ENCODE data around the gene GABBR2.
"Not testable (repeated sequence)": the region's sequence is repeated elsewhere in the genome, so short reads cannot be mapped to it uniquely, and the experiment has no call there.

The GABBR2 gene

GRCh38 chr9:98501819-98502218 lies 206.9 kb downstream of the GABBR2 start:
- no peaks in the 10 kb centered on the region for H3K9me3 ChIP-seq (ENCODE audit: control insufficient read depth, low read length)
- TF ChIP-seq, protein P1, sequence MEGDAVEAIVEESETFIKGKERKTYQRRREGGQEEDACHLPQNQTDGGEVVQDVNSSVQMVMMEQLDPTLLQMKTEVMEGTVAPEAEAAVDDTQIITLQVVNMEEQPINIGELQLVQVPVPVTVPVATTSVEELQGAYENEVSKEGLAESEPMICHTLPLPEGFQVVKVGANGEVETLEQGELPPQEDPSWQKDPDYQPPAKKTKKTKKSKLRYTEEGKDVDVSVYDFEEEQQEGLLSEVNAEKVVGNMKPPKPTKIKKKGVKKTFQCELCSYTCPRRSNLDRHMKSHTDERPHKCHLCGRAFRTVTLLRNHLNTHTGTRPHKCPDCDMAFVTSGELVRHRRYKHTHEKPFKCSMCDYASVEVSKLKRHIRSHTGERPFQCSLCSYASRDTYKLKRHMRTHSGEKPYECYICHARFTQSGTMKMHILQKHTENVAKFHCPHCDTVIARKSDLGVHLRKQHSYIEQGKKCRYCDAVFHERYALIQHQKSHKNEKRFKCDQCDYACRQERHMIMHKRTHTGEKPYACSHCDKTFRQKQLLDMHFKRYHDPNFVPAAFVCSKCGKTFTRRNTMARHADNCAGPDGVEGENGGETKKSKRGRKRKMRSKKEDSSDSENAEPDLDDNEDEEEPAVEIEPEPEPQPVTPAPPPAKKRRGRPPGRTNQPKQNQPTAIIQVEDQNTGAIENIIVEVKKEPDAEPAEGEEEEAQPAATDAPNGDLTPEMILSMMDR (IDR thresholded peaks at IDR 0.05) = no peak
- no peak overlapping the region for H3K9ac ChIP-seq
- no peak overlapping the region for H3K4me3 ChIP-seq (ENCODE audit: low read depth, low read length)
- no peaks in the 10 kb centered on the region for H3K79me2 ChIP-seq
- no peaks in the 10 kb centered on the region for H3K27me3 ChIP-seq (ENCODE audit: control insufficient read depth, insufficient read depth, low read length)
- H3K4me2 ChIP-seq (ENCODE audit: low read length) = no peak overlapping the region
- H3K27ac ChIP-seq = no peak overlapping the region
- H3K4me1 ChIP-seq = no peaks in the 10 kb centered on the region
- no peak overlapping the region for H2AFZ ChIP-seq
- H3K36me3 ChIP-seq (ENCODE audit: control insufficient read depth, insufficient read depth, low read length) = no peaks in the 10 kb centered on the region

DNA sequence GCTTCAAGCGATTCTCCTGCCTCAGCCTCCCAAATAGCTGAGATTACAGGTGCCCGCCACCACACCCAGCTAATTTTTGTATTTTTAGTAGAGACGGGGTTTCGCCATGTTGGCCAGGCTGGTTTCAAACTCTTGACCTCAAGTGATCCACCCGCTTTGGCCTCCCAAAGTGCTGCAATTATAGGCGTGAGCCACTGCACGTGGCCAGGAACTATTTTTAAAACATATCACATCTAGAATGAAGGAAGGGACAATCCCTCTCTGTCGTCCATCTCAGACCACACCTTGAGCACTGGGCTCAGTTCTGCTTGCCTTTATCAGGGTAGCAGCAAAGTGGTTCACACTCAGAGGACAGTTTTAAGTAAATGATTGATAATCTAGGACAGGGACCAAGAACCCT lies 207.5 kb downstream of the GABBR2 start:
- not testable (repeated sequence) for H3K36me3 ChIP-seq (ENCODE audit: control insufficient read depth, insufficient read depth, low read length); H3K4me1 ChIP-seq; H3K4me3 ChIP-seq (ENCODE audit: low read depth, low read length); H3K4me2 ChIP-seq (ENCODE audit: low read length); H3K27me3 ChIP-seq (ENCODE audit: control insufficient read depth, insufficient read depth, low read length); H3K27ac ChIP-seq; H3K9ac ChIP-seq; H2AFZ ChIP-seq; H3K9me3 ChIP-seq (ENCODE audit: control insufficient read depth, low read length); H3K79me2 ChIP-seq

DNA sequence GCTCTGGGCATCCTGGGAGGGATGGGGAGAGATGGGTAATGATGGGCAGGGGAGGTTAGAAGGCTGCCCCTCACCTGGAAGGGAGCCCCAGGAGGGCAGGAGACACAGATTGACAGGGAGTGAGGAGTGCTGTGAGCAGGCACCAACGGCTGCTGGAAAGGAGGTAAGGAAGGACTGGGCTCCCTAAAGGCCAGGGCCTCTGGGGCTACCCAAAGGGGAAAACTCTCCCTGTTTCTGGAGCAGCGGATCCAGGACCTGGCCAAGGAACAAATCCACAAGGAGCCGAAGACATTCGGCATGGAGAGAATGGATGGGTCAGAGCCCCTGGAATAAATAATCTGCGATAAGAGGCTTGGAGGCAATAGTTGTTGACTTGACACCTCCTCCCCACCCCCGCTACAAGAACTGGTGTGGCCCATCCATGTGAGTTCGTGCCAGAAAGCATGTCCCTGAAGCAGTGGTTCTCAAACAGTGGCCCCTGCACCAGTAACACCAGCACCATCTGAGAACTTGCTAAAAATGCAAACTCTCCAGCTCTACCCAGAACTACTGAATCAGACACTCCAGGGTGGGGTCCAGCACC lies 208.3 kb downstream of the GABBR2 start:
- Histone ChIP-seq H2AFZ (no peak overlapping the region), H3K4me3 (ENCODE audit: low read depth, low read length) (no peak overlapping the region), H3K4me2 (ENCODE audit: low read length) (no peak overlapping the region), H3K9me3 (ENCODE audit: control insufficient read depth, low read length) (no peaks in the 10 kb centered on the region), H3K36me3 (ENCODE audit: control insufficient read depth, insufficient read depth, low read length) (no peaks in the 10 kb centered on the region), H3K27ac (no peak overlapping the region), H3K79me2 (no peaks in the 10 kb centered on the region), H3K4me1 (no peaks in the 10 kb centered on the region), H3K27me3 (ENCODE audit: control insufficient read depth, insufficient read depth, low read length) (no peaks in the 10 kb centered on the region), H3K9ac (no peak overlapping the region)
- TF ChIP-seq, protein P1 (IDR thresholded peaks at IDR 0.05) = no peak

GRCh38 chr9:98495530-98495929 lies 213.2 kb downstream of the GABBR2 start:
- TF ChIP-seq, protein P1 (IDR thresholded peaks at IDR 0.05) = no peak
- Histone ChIP-seq H3K27ac (no peak overlapping the region), H3K9ac (no peak overlapping the region), H3K9me3 (ENCODE audit: control insufficient read depth, low read length) (no peaks in the 10 kb centered on the region), H3K27me3 (ENCODE audit: control insufficient read depth, insufficient read depth, low read length) (no peaks in the 10 kb centered on the region), H3K4me1 (no peaks in the 10 kb centered on the region), H3K79me2 (no peaks in the 10 kb centered on the region), H3K4me3 (ENCODE audit: low read depth, low read length) (no peak overlapping the region), H2AFZ (no peak overlapping the region), H3K36me3 (ENCODE audit: control insufficient read depth, insufficient read depth, low read length) (no peaks in the 10 kb centered on the region), H3K4me2 (ENCODE audit: low read length) (no peak overlapping the region)

- H2AFZ ChIP-seq = no peak overlapping the region
- H3K9ac ChIP-seq = no peak overlapping the region
- no peak overlapping the region for H3K27ac ChIP-seq
- no peaks in the 10 kb centered on the region for H3K79me2 ChIP-seq
- H3K9me3 ChIP-seq (ENCODE audit: control insufficient read depth, low read length) = no peaks in the 10 kb centered on the region
- no peaks in the 10 kb centered on the region for H3K36me3 ChIP-seq (ENCODE audit: control insufficient read depth, insufficient read depth, low read length)
- H3K4me3 ChIP-seq (ENCODE audit: low read depth, low read length) = no peak overlapping the region
- TF ChIP-seq, protein P1 (IDR thresholded peaks at IDR 0.05) = no peak
- no peak overlapping the region for H3K4me2 ChIP-seq (ENCODE audit: low read length)
- no peaks in the 10 kb centered on the region for H3K27me3 ChIP-seq (ENCODE audit: control insufficient read depth, insufficient read depth, low read length)
- H3K4me1 ChIP-seq = no peaks in the 10 kb centered on the region
These were observed 213.9 kb downstream of the GABBR2 start for GRCh38 chr9:98494852-98495251.
